SK-N-SH treated with all-trans-retinoic acid at 6 μM for 48 hours (cell line): ENCODE results near the gene HOXC4.

Source experiments
- ATAC-seq: fragments of 200-7000 bp; cut with Tn5 transposase; 3 replicates; pipeline ENCODE4 v1.9.1; 2020; ENCODE audit warnings: mild to moderate bottlenecking, moderate library complexity
- BACH2 ChIP-seq: fragments of 250-450 bp; sonication (Bioruptor Pico); IDR thresholded peaks from 2 replicates; pipeline ENCODE4 v1.9.0; 2021; ENCODE audit warnings: mild to moderate bottlenecking, borderline replicate concordance
- CREB5 ChIP-seq: fragments of 250-450 bp; sonication (Bioruptor Pico); IDR thresholded peaks from 2 replicates; pipeline ENCODE4 v1.5.1; 2020; ENCODE audit warnings: low read depth, mild to moderate bottlenecking, moderate library complexity
- CSDC2 ChIP-seq: fragments of 250-450 bp; sonication (Bioruptor Pico); IDR thresholded peaks from 2 replicates; pipeline ENCODE4 v1.5.0; 2020; ENCODE audit warnings: mild to moderate bottlenecking, moderate library complexity
- ESRRG ChIP-seq: fragments of 250-450 bp; sonication (Bioruptor Pico); IDR thresholded peaks from 2 replicates; pipeline ENCODE4 v1.6.1; 2021; ENCODE audit warnings: mild to moderate bottlenecking
- GLIS3 ChIP-seq: fragments of 250-450 bp; sonication (Bioruptor Pico); IDR thresholded peaks from 2 replicates; pipeline ENCODE4 v1.5.0; 2020; ENCODE audit warnings: mild to moderate bottlenecking, moderate library complexity
- ISL1 ChIP-seq: fragments of 250-450 bp; sonication (Bioruptor Pico); IDR thresholded peaks from 2 replicates; pipeline ENCODE4 v2.1.2; 2022; ENCODE audit warnings: mild to moderate bottlenecking, moderate library complexity
- OSR1 ChIP-seq: fragments of 250-450 bp; sonication (Bioruptor Pico); IDR thresholded peaks from 2 replicates; pipeline ENCODE4 v1.8.0; 2022; ENCODE audit warnings: moderate library complexity, mild to moderate bottlenecking, inconsistent platforms
- PATZ1 ChIP-seq: fragments of 250-450 bp; sonication (Bioruptor Pico); IDR thresholded peaks from 2 replicates; pipeline ENCODE4 v1.8.0; 2020; ENCODE audit warnings: mild to moderate bottlenecking, moderate library complexity, borderline replicate concordance
- PPARA ChIP-seq: fragments of 250-450 bp; sonication (Bioruptor Pico); IDR thresholded peaks from 2 replicates; pipeline ENCODE4 v1.5.0; 2020; ENCODE audit warnings: mild to moderate bottlenecking, borderline replicate concordance
- RARB ChIP-seq: fragments of 250-450 bp; sonication (Bioruptor Pico); IDR thresholded peaks from 2 replicates; pipeline ENCODE4 v1.8.0; 2021; ENCODE audit warnings: mild to moderate bottlenecking, moderate library complexity
- TCF4 ChIP-seq: fragments of 250-450 bp; sonication (Bioruptor Pico); IDR thresholded peaks from 2 replicates; pipeline ENCODE4 v1.8.0; 2021; ENCODE audit warnings: mild to moderate bottlenecking, moderate library complexity, borderline replicate concordance
- TOX ChIP-seq: fragments of 250-450 bp; sonication (Bioruptor Pico); IDR thresholded peaks from 2 replicates; pipeline ENCODE4 v1.8.0; 2021; ENCODE audit warnings: mild to moderate bottlenecking, moderate library complexity, borderline replicate concordance
- TSHZ2 ChIP-seq: fragments of 250-450 bp; sonication (Bioruptor Pico); IDR thresholded peaks from 2 replicates; pipeline ENCODE4 v1.5.0; 2020; ENCODE audit warnings: mild to moderate bottlenecking, moderate library complexity
- ZC3H10 ChIP-seq: fragments of 250-450 bp; sonication (Bioruptor Pico); IDR thresholded peaks from 2 replicates; pipeline ENCODE4 v1.5.1; 2021; ENCODE audit warnings: mild to moderate bottlenecking, moderate library complexity
- ZFP30 ChIP-seq: fragments of 450-650 bp; formaldehyde crosslinking; IDR thresholded peaks from 2 replicates; pipeline ENCODE4 v1.5.0; 2022; ENCODE audit warnings: mild to moderate bottlenecking, moderate library complexity
- ZNF565 ChIP-seq: fragments of 450-650 bp; formaldehyde crosslinking; conservative IDR thresholded peaks from 2 replicates; pipeline ENCODE4 v1.5.0; 2020; ENCODE audit warnings: low read depth, mild to moderate bottlenecking, moderate library complexity
- ZNF70 ChIP-seq: fragments of 450-650 bp; formaldehyde crosslinking; IDR thresholded peaks from 2 replicates; pipeline ENCODE4 v1.5.0; 2020; ENCODE audit warnings: mild to moderate bottlenecking, moderate library complexity
- ZNF8 ChIP-seq: fragments of 450-650 bp; formaldehyde crosslinking; IDR thresholded peaks from 2 replicates; pipeline ENCODE4 v1.5.0; 2020; ENCODE audit warnings: mild to moderate bottlenecking, moderate library complexity

The HOXC4 gene

GRCh38 chr12:54053751-54054741, at the start of gene HOXC4:
TSS of gene HOXC4 (plus strand) at chr12:54053835. CDS start at chr12:54053923, 88 bp downstream.
- TF ChIP-seq CSDC2 (CRISPR knock-in tag) = no peak
- TF ChIP-seq RARB (CRISPR knock-in tag) = no peak
- no peak for TF ChIP-seq ZNF565
- no peak for TF ChIP-seq TOX (CRISPR knock-in tag)
- TF ChIP-seq BACH2 (CRISPR knock-in tag) = no peak
- no peak for TF ChIP-seq TCF4 (CRISPR knock-in tag)
- ATAC-seq = peak; percentile 90

- no peak for ATAC-seq
- TF ChIP-seq TOX (CRISPR knock-in tag) (no peak), PATZ1 (CRISPR knock-in tag) (no peak), CREB5 (CRISPR knock-in tag) (no peak), CSDC2 (CRISPR knock-in tag) (no peak), TSHZ2 (CRISPR knock-in tag) (no peak), GLIS3 (CRISPR knock-in tag) (no peak), ISL1 (no peak), ZC3H10 (no peak), OSR1 (no peak)
- TF ChIP-seq, all 23 proteins: peak for 0
Measured at GRCh38 chr12:54004063-54004840, 49.4 kb upstream of the HOXC4 start.

- no peak for ATAC-seq
- TF ChIP-seq BACH2 (CRISPR knock-in tag) (no peak), ZNF70 (CRISPR knock-in tag) (no peak), GLIS3 (CRISPR knock-in tag) (no peak), ZNF8 (CRISPR knock-in tag) (no peak), ESRRG (no peak)
Measured at GRCh38 chr12:54004841-54005530, 48.6 kb upstream of the HOXC4 start.

- no peak for ATAC-seq
- no peak for TF ChIP-seq RARB (CRISPR knock-in tag)
- TF ChIP-seq ZNF565 = no peak
- TF ChIP-seq PPARA (CRISPR knock-in tag) = no peak
- no peak for TF ChIP-seq TSHZ2 (CRISPR knock-in tag)
- no peak for TF ChIP-seq CREB5 (CRISPR knock-in tag)
- TF ChIP-seq ZFP30 (CRISPR knock-in tag) = no peak
Measured at GRCh38 chr12:54005531-54005852, 48.1 kb upstream of the HOXC4 start.
